Activated T-helper 1 cell treated with Interleukin-2 at 50 U/mL for 16 hours (primary cell): ENCODE measurements around the gene DNAJC5.
A peak's percentile ranks its signal among the peaks of the same experiment; 100 is the strongest.
"Not testable (repeated sequence)": the region's sequence is repeated elsewhere in the genome, so short reads cannot be mapped to it uniquely, and the experiment has no call there.

Source experiments
- DNase-seq: peaks from one replicate; pipeline ENCODE4 v3.0.0-alpha.2; 2020; ENCODE audit warnings: low read depth

DNAJC5 gene

DNA sequence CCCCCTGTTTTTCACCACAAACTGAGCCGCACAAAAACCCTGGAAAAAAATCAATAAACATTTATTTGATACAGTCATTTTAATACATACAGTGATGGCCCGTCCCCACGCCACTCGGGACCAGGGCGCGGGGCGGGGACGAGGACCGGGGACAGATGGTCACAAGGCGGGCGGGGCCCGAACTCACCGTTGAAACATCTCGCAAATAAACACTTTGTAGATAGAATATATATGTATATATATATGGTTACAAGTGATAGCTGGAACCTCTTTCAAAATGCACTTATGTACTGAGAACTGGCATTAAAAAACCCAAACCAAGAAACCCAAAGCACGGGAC is 61.7 kb downstream of the DNAJC5 start:
- no peak for DNase-seq

GRCh38 chr20:63957004-63957689 is 62.2 kb downstream of the DNAJC5 start:
- peak; percentile 58 for DNase-seq

- DNase-seq = no peak
Measured at GRCh38 chr20:63957690-63958441, 62.9 kb downstream of the DNAJC5 start.

DNA sequence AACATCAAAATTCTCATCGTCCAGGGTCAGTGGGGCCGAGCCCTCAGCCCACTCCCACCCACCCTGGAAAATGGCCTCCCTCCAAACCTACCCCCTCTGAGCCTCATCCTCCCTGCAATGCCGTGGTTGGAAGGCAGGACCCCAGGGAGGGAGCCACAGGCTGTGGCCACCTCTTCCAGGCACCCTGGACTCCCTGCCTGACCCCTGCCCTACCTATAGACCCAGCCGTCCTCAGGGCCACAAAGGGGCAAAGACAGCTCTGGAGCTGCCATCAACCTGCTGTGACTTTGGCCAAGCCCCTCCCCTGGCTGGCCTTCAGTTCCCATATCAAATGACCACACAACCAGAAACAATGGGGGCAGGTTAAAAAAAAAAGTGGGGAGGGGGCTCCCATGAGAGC is 63.5 kb downstream of the DNAJC5 start:
- no peak for DNase-seq

DNA sequence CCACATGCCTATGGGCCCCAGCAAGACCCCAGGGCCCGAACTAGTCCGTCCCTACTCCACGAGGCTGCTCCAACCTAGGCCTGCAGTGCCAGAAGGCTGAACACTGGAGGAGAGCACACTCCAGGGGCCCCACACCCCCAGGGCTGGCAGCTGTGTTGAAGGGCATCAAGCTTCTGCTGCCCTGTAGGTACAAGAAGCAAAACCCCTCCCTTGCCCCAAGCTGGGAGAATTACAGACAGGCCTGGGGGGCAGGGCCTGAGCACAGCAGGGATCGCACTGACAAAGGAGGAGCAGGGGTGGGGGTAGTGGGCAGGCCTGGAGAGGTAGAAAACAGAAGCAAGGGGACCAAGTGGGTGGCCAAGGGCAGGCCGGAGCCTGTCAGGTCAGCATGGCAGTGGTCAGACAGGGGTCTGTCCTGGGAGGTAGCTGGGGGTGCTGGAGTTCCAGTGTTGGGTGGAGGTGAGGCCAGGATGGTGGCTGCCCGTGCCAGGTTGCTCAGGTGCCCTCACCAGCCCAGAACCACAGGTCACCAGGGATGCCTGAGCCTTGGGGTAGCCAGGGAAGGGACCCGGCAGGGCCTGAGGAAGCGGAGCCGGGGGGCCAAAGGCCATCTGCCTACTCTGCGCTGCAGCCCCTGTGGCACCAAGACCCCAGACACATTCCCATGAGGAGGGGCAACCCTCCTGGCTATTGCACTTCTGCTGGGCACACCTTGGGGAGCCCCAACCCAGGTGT is 64.2 kb downstream of the DNAJC5 start:
- DNase-seq = no peak

DNA sequence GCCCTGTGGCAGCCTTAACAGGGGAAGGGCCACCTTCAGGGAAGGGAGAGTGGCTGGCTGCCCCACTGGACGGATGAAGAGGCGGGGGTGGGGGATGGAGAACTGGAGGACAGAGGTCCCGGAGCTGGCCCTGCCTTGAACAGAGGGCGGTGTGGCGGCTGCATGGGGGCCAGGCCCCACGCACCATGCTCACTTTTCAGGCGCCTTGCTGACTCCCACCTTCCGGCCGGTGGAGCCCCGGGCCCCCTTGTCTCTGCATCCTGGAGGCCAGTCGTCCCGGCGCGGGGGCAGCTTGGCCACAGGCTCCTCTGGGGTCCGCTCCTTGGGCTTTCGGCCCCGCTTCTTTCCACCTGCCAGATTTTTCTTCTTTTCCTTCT is 64.8 kb downstream of the DNAJC5 start:
- DNase-seq = no peak

DNA sequence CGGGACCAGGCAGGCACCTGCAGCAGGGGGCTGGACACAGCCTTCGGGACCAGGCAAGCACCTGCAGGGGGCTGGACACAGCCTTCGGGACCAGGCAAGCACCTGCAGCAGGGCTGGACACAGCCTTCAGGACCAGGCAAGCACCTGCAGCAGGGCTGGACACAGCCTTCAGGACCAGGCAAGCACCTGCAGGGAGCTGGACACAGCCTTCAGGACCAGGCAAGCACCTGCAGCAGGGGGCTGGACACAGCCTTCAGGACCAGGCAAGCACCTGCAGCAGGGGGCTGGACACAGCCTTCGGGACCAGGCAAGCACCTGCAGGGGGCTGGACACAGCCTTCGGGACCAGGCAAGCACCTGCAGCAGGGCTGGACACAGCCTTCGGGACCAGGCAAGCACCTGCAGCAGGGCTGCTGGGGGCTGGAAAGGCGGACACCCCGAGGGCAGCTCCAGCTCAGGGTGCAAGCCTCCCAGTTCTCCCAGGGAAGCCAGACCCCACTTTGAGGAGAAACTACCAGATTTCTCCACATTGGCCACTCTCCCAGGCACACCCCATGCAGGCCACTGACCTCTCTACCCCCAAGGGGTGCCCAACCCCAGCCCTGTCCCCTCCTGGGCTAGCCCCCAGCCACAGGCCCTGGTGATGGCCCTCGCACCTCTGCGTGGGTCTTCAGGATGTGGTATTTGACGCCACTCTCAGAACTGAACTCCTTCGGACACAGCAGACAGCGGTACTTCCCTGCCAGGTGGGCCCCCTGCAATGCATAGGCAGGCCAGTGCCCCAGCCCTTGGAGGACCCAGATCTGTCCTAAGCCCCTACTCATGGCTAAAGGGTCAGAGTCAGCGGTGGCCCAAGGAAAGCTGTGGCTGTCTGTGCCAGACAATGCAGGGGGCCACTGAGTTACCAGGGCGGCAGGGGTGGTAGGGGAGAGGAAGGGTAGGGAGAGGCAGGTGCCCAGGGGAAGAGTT is 66.0 kb downstream of the DNAJC5 start:
- not testable (repeated sequence) for DNase-seq

- no peak for DNase-seq
Measured at GRCh38 chr20:63961664-63962425, 66.9 kb downstream of the DNAJC5 start.

- no peak for DNase-seq
Measured at GRCh38 chr20:63962426-63963347, 67.8 kb downstream of the DNAJC5 start.

- DNase-seq = no peak
Measured at GRCh38 chr20:63963348-63963741, 68.4 kb downstream of the DNAJC5 start.

GRCh38 chr20:63963784-63964301 is 68.9 kb downstream of the DNAJC5 start:
- DNase-seq = no peak

GRCh38 chr20:63964412-63964811 is 69.5 kb downstream of the DNAJC5 start:
- no peak for DNase-seq

GRCh38 chr20:63966172-63966943 is 71.4 kb downstream of the DNAJC5 start:
- no peak for DNase-seq

DNA sequence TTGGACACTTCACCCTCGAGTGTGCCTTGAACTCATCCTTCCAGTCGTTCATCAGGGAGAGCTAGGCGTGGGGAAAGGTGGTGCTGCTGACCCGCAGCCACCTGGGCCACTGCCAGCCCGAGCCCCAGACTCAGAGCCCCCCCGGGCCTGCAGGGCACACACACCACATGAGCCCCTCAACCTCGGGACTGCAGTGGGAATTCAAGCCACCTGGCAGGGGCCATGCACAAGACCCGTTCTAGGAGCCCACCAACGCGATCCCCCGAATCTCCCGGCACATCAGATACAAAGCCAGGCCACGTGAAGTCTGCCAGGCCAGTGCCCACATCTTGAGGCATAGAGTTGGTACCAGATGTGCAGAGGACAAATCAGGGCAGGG is 72.0 kb downstream of the DNAJC5 start:
- DNase-seq = no peak

GRCh38 chr20:63967330-63968135 is 72.6 kb downstream of the DNAJC5 start:
- DNase-seq = no peak

DNA sequence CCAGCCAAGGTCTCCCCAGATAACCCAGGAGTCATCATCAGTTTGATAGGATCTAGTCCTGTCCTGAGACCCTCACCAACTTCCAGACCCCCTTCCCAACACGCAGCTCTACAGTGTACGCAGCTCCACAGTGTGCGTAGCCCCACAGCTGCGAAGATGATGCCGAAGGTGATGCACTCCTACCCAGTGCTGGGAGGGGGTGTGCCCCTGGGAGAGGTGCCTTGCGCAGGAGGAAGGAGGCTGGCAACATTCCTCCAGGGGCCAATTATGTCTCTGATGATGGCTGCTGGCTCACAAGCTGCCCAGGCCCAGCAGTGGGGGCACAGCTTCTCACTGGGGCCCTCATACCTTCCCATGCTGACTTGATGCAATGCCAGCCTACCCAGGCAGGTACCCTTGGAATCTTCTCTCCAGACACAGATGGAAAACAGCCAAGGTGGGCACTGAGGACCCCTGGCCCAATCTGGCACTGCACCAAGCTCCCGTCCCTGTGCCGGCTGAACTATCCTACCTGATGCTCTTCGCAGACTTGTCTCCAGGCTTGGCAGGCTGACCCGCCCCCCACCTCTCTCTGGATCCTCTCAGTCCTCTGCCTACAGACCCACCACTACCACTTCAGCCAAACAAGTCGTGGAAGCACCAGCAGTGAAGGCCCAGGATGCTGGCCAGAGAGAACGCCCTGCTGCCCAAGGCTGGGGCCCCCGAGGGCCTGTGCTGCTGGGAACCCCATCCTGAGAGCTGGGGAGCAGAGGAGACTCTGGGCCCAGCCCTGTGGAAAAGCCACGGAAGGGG is 73.4 kb downstream of the DNAJC5 start:
- no peak for DNase-seq
